SK-N-SH (cell line): ENCODE measurements around the gene TMEM213. TPM values are rescaled to one million over a fixed set of nuclear protein-coding genes. Genes with fewer than 3 reads are reported as not detected.

Source experiments
- CTCF ChIA-PET: fragments of 300-600, 350-600 bp; formaldehyde crosslinking; extraction: SDS; loops from one replicate; lab custom pipeline; 2021; lab: Yijun Ruan, JAX
- POLR2A ChIA-PET: fragments of 350-600 bp; sonication (Branson Sonifier 250); formaldehyde crosslinking; extraction: SDS; loops from one replicate; lab custom pipeline; 2020; ENCODE audit warnings: antibody characterized with exemption, inconsistent platforms; lab: Yijun Ruan, JAX
- DNase-seq: peaks from one replicate; pipeline ENCODE4 v3.0.0; 2012
- H2AFZ ChIP-seq: fragments of 200-600 bp; sonication (generic); 2 replicates; pipeline ENCODE4 v1.8.1; 2016; ENCODE audit warnings: antibody characterized with exemption, mild to moderate bottlenecking, low read depth
- H3F3A ChIP-seq: fragments of 200-600 bp; sonication (generic); replicated peaks from 2 replicates; pipeline ENCODE3; 2016; ENCODE audit warnings: antibody characterized with exemption, mild to moderate bottlenecking; ENCODE audit not compliant: insufficient read depth
- H3K27ac ChIP-seq, 2 experiments: fragments of 200-500 bp in 1 of 2; fragments of 200-600 bp in 1 of 2; sonication (Bioruptor generic) in 1 of 2; sonication (generic), shearing (Covaris generic) in 1 of 2; 2 replicates each; pipeline versions ENCODE4 v1.5.1 to v1.6.1; 2014 to 2016; ENCODE audit warnings: low read depth in 2 of 2, inconsistent platforms in 1 of 2, low read length in 1 of 2, mild to moderate bottlenecking in 1 of 2, mixed read lengths in 1 of 2
- H3K27me3 ChIP-seq: fragments of 200-600 bp; sonication (generic), shearing (Covaris generic); 2 replicates; pipeline ENCODE4 v1.6.1; 2016; ENCODE audit warnings: mixed run types; ENCODE audit not compliant: insufficient read depth
- H3K36me3 ChIP-seq, 2 experiments: fragments of 200-500 bp in 1 of 2; fragments of 200-600 bp in 1 of 2; sonication (Bioruptor generic) in 1 of 2; sonication (generic) in 1 of 2; replicated peaks in 1 of 2; 2 replicates each; pipeline versions ENCODE3 to v1.5.1; 2014 to 2016; ENCODE audit warnings: low read length in 1 of 2, mild to moderate bottlenecking in 1 of 2; ENCODE audit not compliant: insufficient read depth in 2 of 2, control insufficient read depth in 1 of 2
- H3K4me1 ChIP-seq, 2 experiments: fragments of 200-500 bp in 1 of 2; fragments of 200-600 bp in 1 of 2; sonication (Bioruptor generic) in 1 of 2; sonication (generic), shearing (Covaris generic) in 1 of 2; 2 replicates each; pipeline versions ENCODE4 v1.5.1 to v1.6.1; 2014 to 2016; ENCODE audit warnings: low read depth in 1 of 2, low read length in 1 of 2, mixed run types in 1 of 2; ENCODE audit not compliant: insufficient read depth in 2 of 2, control insufficient read depth in 1 of 2
- H3K4me2 ChIP-seq: fragments of 200-600 bp; sonication (generic), shearing (Covaris generic); 2 replicates; pipeline ENCODE4 v1.6.1; 2017; ENCODE audit warnings: mixed run types
- H3K4me3 ChIP-seq, 2 experiments: fragments of 200-500 bp in 1 of 2; fragments of 200-600 bp in 1 of 2; sonication (Bioruptor generic) in 1 of 2; sonication (generic), shearing (Covaris generic) in 1 of 2; 2 replicates each; pipeline versions ENCODE4 v1.5.1 to v1.8.1; 2014 to 2016; ENCODE audit warnings: low read depth in 2 of 2, inconsistent platforms in 1 of 2, low read length in 1 of 2, mild to moderate bottlenecking in 1 of 2, mixed read lengths in 1 of 2, moderate library complexity in 1 of 2
- H3K79me2 ChIP-seq: fragments of 200-600 bp; sonication (generic); 2 replicates; pipeline ENCODE4 v1.8.1; 2017; ENCODE audit warnings: mild to moderate bottlenecking; ENCODE audit not compliant: insufficient read depth
- H3K9ac ChIP-seq: fragments of 200-600 bp; sonication (generic); 2 replicates; pipeline ENCODE4 v1.6.1; 2017; ENCODE audit warnings: mixed run types
- H3K9me2 ChIP-seq: fragments of 200-600 bp; sonication (generic); 2 replicates; pipeline ENCODE4 v1.6.1; 2017; ENCODE audit warnings: mixed run types
- H3K9me3 ChIP-seq: fragments of 200-600 bp; sonication (generic); 2 replicates; pipeline ENCODE4 v1.6.1; 2017; ENCODE audit warnings: mixed run types, mild to moderate bottlenecking, moderate library complexity
- H4K20me1 ChIP-seq: fragments of 200-600 bp; sonication (generic); 2 replicates; pipeline ENCODE4 v1.6.1; 2017; ENCODE audit warnings: mild to moderate bottlenecking, mixed run types; ENCODE audit not compliant: insufficient read depth
- CHD2 ChIP-seq: fragments of 150-350 bp; IDR thresholded peaks from 2 replicates; pipeline ENCODE4 v1.6.1; 2018; ENCODE audit warnings: low read length; ENCODE audit not compliant: partially characterized antibody
- EP300 ChIP-seq, 2 experiments: IDR thresholded peaks; 2 replicates each; pipeline versions ENCODE4 v1.4.0 to v1.6.1; 2012; ENCODE audit warnings: borderline replicate concordance in 1 of 2, low read depth in 1 of 2, low read length in 1 of 2
- FOXM1 ChIP-seq: IDR thresholded peaks from 2 replicates; pipeline ENCODE4 v1.4.0; 2012; ENCODE audit warnings: low read depth, mild to moderate bottlenecking
- GABPA ChIP-seq: IDR thresholded peaks from 2 replicates; pipeline ENCODE4 v1.4.0; 2012; ENCODE audit warnings: low read depth, mild to moderate bottlenecking
- GATA2 ChIP-seq: sonication (generic); formaldehyde crosslinking; IDR thresholded peaks from 2 replicates; pipeline ENCODE4 v1.5.0; 2020; ENCODE audit warnings: mild to moderate bottlenecking, missing genetic modification reagents
- MEF2A ChIP-seq: IDR thresholded peaks from 2 replicates; pipeline ENCODE4 v1.4.0; 2012; ENCODE audit warnings: low read depth, borderline replicate concordance
- NFIC ChIP-seq: IDR thresholded peaks from 2 replicates; pipeline ENCODE4 v1.4.0; 2012; ENCODE audit warnings: borderline replicate concordance
- NRF1 ChIP-seq: IDR thresholded peaks from 2 replicates; pipeline ENCODE4 v1.6.1; 2012; ENCODE audit warnings: low read depth, mild to moderate bottlenecking, low read length
- RAD21 ChIP-seq: IDR thresholded peaks from 2 replicates; pipeline ENCODE4 v1.6.1; 2012; ENCODE audit warnings: mild to moderate bottlenecking, low read length
- RFX5 ChIP-seq: IDR thresholded peaks from 2 replicates; pipeline ENCODE4 v1.6.1; 2012; ENCODE audit warnings: mild to moderate bottlenecking, improper control_type of control experiment, low read length
- RXRA ChIP-seq: IDR thresholded peaks from 2 replicates; pipeline ENCODE4 v1.4.0; 2012; ENCODE audit warnings: low read depth, mild to moderate bottlenecking, borderline replicate concordance
- SIN3A ChIP-seq: IDR thresholded peaks from 2 replicates; pipeline ENCODE4 v1.6.1; 2012; ENCODE audit warnings: low read depth, mild to moderate bottlenecking, low read length, moderate library complexity, borderline replicate concordance
- TCF12 ChIP-seq: IDR thresholded peaks from 2 replicates; pipeline ENCODE4 v1.4.0; 2012
- YY1 ChIP-seq: IDR thresholded peaks from 2 replicates; pipeline ENCODE4 v1.4.0; 2012; ENCODE audit warnings: low read depth, mild to moderate bottlenecking
- WGBS: methylation state at CpG from one replicate; pipeline ENCODE4 v1.1.6; 2017; ENCODE audit warnings: low lambda C conversion rate; 5-methylcytosine and 5-hydroxymethylcytosine counted together
- polyA plus RNA-seq, 3 experiments: library from polyadenylated mRNA; depleted of rRNA; stranded (reverse); fragments of >200 nt; gene quantifications; 2 replicates each; pipeline ENCODE4 v1.2.3, GENCODE V29; 2012
- TF ChIP-seq, protein P1 (sequence below): fragments of 150-350 bp; IDR thresholded peaks from 2 replicates; pipeline ENCODE4 v1.6.1; 2016; ENCODE audit warnings: mild to moderate bottlenecking, low read depth, low read length
- TF ChIP-seq, protein P2 (sequence below): fragments of 200-600 bp; sonication (generic); IDR thresholded peaks from 2 replicates; pipeline ENCODE4 v1.6.1; 2017; ENCODE audit warnings: antibody characterized with exemption, mild to moderate bottlenecking, moderate library complexity
- TF ChIP-seq, protein P3 (sequence below): IDR thresholded peaks from 2 replicates; pipeline ENCODE4 v1.6.1; 2012; ENCODE audit warnings: mild to moderate bottlenecking, low read depth, low read length, moderate library complexity
- TF ChIP-seq, protein P4 (sequence below): IDR thresholded peaks from 2 replicates; pipeline ENCODE4 v1.4.0; 2012; ENCODE audit warnings: low read depth, borderline replicate concordance
- TF ChIP-seq, protein P5 (sequence below): IDR thresholded peaks from 2 replicates; pipeline ENCODE4 v1.4.0; 2012; ENCODE audit warnings: low read depth, borderline replicate concordance
- TF ChIP-seq, protein P6 (sequence below): fragments of 150-350 bp; IDR thresholded peaks from 2 replicates; pipeline ENCODE4 v1.6.1; 2017; ENCODE audit warnings: antibody characterized with exemption, low read length, low read depth, borderline replicate concordance

TMEM213 gene
- polyA plus RNA-seq, 1 of the 3 experiments (the other 2 are of a cell fraction), result not detected

DNA sequence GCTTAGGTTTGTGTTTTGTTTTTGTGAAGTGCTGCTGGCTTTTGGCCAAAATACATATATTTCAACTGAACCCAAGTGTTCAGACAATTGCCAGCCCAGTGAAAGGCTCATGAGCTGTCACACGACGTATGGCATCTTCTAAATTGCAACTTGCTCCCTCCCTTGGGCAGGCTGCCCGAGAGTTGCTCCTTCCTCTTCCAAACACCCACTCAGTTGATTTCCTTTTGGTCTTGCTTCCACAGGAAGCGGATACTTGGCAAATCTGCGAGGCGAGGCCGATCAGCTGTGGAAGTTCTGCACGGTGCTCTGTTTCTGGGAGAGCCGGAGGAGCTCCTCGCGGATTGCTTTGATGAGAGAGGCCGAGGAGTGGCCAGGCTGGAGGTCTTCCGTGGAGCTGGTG lies 39.8 kb downstream of the TMEM213 start:
- no peaks in the 10 kb centered on the region for H3K9me3 ChIP-seq
- H3K36me3 ChIP-seq, result peaks cover 17 to 56% of the 10 kb centered on the region in 2 experiments
- no peak overlapping the region for H3K4me3 ChIP-seq
- POLR2A ChIA-PET, result no interaction called here
- no peaks in the 10 kb centered on the region for H3K27me3 ChIP-seq
- no peaks in the 10 kb centered on the region for H3K79me2 ChIP-seq
- no peak overlapping the region for H3K4me2 ChIP-seq
- no peak overlapping the region for H3K27ac ChIP-seq
- CTCF ChIA-PET, result interaction anchor here (1.2 kb wide), 1 partner anchor 9 kb away, joined by 3 read pairs; no protein-coding TSS in a partner anchor
- no peak for TF ChIP-seq MEF2A
- TF ChIP-seq, protein P1, sequence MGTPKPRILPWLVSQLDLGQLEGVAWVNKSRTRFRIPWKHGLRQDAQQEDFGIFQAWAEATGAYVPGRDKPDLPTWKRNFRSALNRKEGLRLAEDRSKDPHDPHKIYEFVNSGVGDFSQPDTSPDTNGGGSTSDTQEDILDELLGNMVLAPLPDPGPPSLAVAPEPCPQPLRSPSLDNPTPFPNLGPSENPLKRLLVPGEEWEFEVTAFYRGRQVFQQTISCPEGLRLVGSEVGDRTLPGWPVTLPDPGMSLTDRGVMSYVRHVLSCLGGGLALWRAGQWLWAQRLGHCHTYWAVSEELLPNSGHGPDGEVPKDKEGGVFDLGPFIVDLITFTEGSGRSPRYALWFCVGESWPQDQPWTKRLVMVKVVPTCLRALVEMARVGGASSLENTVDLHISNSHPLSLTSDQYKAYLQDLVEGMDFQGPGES, result no peak
- TF ChIP-seq, protein P2, sequence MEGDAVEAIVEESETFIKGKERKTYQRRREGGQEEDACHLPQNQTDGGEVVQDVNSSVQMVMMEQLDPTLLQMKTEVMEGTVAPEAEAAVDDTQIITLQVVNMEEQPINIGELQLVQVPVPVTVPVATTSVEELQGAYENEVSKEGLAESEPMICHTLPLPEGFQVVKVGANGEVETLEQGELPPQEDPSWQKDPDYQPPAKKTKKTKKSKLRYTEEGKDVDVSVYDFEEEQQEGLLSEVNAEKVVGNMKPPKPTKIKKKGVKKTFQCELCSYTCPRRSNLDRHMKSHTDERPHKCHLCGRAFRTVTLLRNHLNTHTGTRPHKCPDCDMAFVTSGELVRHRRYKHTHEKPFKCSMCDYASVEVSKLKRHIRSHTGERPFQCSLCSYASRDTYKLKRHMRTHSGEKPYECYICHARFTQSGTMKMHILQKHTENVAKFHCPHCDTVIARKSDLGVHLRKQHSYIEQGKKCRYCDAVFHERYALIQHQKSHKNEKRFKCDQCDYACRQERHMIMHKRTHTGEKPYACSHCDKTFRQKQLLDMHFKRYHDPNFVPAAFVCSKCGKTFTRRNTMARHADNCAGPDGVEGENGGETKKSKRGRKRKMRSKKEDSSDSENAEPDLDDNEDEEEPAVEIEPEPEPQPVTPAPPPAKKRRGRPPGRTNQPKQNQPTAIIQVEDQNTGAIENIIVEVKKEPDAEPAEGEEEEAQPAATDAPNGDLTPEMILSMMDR, result no peak
- TF ChIP-seq, protein P3, sequence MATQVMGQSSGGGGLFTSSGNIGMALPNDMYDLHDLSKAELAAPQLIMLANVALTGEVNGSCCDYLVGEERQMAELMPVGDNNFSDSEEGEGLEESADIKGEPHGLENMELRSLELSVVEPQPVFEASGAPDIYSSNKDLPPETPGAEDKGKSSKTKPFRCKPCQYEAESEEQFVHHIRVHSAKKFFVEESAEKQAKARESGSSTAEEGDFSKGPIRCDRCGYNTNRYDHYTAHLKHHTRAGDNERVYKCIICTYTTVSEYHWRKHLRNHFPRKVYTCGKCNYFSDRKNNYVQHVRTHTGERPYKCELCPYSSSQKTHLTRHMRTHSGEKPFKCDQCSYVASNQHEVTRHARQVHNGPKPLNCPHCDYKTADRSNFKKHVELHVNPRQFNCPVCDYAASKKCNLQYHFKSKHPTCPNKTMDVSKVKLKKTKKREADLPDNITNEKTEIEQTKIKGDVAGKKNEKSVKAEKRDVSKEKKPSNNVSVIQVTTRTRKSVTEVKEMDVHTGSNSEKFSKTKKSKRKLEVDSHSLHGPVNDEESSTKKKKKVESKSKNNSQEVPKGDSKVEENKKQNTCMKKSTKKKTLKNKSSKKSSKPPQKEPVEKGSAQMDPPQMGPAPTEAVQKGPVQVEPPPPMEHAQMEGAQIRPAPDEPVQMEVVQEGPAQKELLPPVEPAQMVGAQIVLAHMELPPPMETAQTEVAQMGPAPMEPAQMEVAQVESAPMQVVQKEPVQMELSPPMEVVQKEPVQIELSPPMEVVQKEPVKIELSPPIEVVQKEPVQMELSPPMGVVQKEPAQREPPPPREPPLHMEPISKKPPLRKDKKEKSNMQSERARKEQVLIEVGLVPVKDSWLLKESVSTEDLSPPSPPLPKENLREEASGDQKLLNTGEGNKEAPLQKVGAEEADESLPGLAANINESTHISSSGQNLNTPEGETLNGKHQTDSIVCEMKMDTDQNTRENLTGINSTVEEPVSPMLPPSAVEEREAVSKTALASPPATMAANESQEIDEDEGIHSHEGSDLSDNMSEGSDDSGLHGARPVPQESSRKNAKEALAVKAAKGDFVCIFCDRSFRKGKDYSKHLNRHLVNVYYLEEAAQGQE, result no peak
- no peak for TF ChIP-seq NRF1
- TF ChIP-seq SIN3A, result no peak
- no peak for TF ChIP-seq TCF12
- TF ChIP-seq RFX5, result no peak
- TF ChIP-seq RAD21, result no peak
- TF ChIP-seq NFIC, result no peak
- no peak for TF ChIP-seq GATA2 (CRISPR knock-in tag)
- no peak for TF ChIP-seq CHD2
- no peak for TF ChIP-seq FOXM1
- no peak for TF ChIP-seq RXRA
- TF ChIP-seq, protein P4, sequence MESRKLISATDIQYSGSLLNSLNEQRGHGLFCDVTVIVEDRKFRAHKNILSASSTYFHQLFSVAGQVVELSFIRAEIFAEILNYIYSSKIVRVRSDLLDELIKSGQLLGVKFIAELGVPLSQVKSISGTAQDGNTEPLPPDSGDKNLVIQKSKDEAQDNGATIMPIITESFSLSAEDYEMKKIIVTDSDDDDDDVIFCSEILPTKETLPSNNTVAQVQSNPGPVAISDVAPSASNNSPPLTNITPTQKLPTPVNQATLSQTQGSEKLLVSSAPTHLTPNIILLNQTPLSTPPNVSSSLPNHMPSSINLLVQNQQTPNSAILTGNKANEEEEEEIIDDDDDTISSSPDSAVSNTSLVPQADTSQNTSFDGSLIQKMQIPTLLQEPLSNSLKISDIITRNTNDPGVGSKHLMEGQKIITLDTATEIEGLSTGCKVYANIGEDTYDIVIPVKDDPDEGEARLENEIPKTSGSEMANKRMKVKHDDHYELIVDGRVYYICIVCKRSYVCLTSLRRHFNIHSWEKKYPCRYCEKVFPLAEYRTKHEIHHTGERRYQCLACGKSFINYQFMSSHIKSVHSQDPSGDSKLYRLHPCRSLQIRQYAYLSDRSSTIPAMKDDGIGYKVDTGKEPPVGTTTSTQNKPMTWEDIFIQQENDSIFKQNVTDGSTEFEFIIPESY, result no peak
- TF ChIP-seq YY1, result no peak
- TF ChIP-seq, protein P5, sequence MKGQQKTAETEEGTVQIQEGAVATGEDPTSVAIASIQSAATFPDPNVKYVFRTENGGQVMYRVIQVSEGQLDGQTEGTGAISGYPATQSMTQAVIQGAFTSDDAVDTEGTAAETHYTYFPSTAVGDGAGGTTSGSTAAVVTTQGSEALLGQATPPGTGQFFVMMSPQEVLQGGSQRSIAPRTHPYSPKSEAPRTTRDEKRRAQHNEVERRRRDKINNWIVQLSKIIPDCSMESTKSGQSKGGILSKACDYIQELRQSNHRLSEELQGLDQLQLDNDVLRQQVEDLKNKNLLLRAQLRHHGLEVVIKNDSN, result no peak
- TF ChIP-seq, protein P6, sequence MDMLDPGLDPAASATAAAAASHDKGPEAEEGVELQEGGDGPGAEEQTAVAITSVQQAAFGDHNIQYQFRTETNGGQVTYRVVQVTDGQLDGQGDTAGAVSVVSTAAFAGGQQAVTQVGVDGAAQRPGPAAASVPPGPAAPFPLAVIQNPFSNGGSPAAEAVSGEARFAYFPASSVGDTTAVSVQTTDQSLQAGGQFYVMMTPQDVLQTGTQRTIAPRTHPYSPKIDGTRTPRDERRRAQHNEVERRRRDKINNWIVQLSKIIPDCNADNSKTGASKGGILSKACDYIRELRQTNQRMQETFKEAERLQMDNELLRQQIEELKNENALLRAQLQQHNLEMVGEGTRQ, result no peak
- TF ChIP-seq GABPA, result no peak
- TF ChIP-seq EP300 (IDR thresholded peaks at IDR 0.05; ENCODE audit: borderline replicate concordance in 1 of 2, low read depth in 1 of 2, low read length in 1 of 2), result no peak
- H3K9ac ChIP-seq, result no peak overlapping the region
- H3F3A ChIP-seq, result no peaks in the 10 kb centered on the region
- H3K4me1 ChIP-seq, result 0 out of 4 replicates have a peak, but pooled peaks cover 0 to 9% of the 10 kb centered on the region in 2 experiments
- 97% methylated on average over 13 of the region's 13 CpGs for WGBS
- no peak overlapping the region for H2AFZ ChIP-seq
- H4K20me1 ChIP-seq, result no peaks in the 10 kb centered on the region
- H3K9me2 ChIP-seq, result no peaks in the 10 kb centered on the region
- DNase-seq, result no peak
